ENCODE data around the gene APOL3.

APOL3 gene

GRCh38 chr22:36194971-36195370, 34.4 kb upstream of the APOL3 start:
- no peak for TF ChIP-seq GATA3 (IDR thresholded peaks at IDR 0.05; ENCODE audit: low read depth, low read length)
- TF ChIP-seq GATA2 (IDR thresholded peaks at IDR 0.05; ENCODE audit: low read depth, low read length), result no peak

GRCh38 chr22:36194385-36194784, 33.8 kb upstream of the APOL3 start:
- no peak for TF ChIP-seq GATA2 (IDR thresholded peaks at IDR 0.05; ENCODE audit: low read depth, low read length)
- no peak for TF ChIP-seq GATA3 (IDR thresholded peaks at IDR 0.05; ENCODE audit: low read depth, low read length)

DNA sequence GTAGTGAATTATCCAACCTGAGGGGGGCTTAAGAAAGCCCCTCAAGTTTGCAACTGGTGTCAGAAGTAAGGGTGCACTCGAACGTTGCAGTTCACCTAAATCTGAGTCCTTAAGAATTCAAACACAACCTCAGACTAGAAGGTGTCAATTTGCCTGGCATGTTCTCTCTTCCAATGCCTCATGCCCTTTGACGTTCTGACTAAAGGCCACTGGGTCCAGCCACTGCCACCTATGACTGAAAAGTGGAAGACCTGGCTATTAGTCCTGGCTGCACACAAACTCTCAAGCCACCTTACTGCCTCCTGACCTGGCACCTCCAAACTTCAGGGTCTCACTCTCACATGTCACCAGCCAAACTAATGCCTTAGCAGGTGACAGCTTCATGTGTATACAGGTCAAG, 33.0 kb upstream of the APOL3 start:
- TF ChIP-seq GATA2 (IDR thresholded peaks at IDR 0.05; ENCODE audit: low read depth, low read length) (no peak), GATA3 (IDR thresholded peaks at IDR 0.05; ENCODE audit: low read depth, low read length) (no peak)

- TF ChIP-seq GATA2 (IDR thresholded peaks at IDR 0.05; ENCODE audit: low read depth, low read length) (no peak), GATA3 (IDR thresholded peaks at IDR 0.05; ENCODE audit: low read depth, low read length) (no peak)
These were observed 32.6 kb upstream of the APOL3 start for GRCh38 chr22:36193171-36193570.

DNA sequence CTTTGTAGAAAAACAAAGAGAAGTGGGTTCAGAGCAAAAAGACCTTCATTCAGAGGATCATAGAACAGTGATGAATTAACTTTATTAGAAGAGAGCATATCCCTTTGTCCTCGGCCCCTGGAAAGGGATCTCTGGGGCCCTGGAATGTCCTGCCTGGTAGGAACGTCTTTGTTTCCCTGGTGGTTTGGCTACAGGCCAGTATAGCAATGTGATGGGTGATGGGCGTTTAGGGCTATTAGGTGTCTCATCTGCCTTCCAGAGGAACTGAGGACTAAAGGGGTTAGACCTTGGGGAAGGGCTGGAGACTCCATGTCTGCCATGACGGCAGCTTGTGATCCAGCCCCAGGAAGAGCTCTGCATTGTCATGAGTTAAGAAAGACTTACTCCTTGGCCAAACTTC, 32.0 kb upstream of the APOL3 start:
- TF ChIP-seq GATA2 (IDR thresholded peaks at IDR 0.05; ENCODE audit: low read depth, low read length), result no peak
- TF ChIP-seq GATA3 (IDR thresholded peaks at IDR 0.05; ENCODE audit: low read depth, low read length), result no peak

DNA sequence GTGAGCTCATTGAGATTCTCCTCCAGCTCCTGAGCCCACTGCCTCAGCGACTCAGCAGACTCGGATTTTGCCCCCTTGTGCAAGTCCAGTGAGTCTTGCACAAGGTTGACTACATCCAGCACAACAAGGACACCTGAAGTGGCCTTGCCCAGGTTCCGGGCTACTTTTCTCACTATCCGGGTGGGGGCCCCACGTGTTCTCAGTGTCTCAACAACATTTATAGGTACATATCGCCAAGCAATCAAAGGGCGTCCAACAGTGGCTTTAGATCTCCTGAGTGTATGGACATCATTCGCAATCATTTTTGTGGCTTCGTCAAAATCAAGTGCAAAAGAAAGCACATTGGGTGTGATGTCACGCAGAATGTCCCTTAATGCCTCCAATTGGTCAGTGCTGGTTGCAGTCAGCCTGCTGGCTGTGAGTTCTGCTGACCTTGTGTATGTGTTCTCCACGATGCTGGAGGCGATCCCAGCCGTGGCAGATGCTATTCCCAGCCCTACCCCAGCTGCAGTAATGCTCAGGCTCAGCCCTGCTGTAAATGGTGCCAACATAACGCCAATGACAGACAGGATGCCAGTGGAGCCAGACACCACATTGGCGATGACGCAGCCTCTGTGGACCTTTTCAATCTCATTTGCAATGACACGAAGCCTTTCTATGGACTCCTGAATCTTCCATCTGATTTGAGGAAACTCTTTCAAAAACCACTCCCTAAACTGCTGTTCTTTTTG, 30.7 kb upstream of the APOL3 start:
- TF ChIP-seq GATA3 (IDR thresholded peaks at IDR 0.05; ENCODE audit: low read depth, low read length) (no peak), GATA2 (IDR thresholded peaks at IDR 0.05; ENCODE audit: low read depth, low read length) (no peak)

GRCh38 chr22:36185828-36186624, 25.5 kb upstream of the APOL3 start:
- TF ChIP-seq GATA2 (IDR thresholded peaks at IDR 0.05; ENCODE audit: low read depth, low read length) (no peak), GATA3 (IDR thresholded peaks at IDR 0.05; ENCODE audit: low read depth, low read length) (no peak)

GRCh38 chr22:36184433-36185025, 24.0 kb upstream of the APOL3 start:
- TF ChIP-seq GATA3 (IDR thresholded peaks at IDR 0.05; ENCODE audit: low read depth, low read length), result no peak
- TF ChIP-seq GATA2 (IDR thresholded peaks at IDR 0.05; ENCODE audit: low read depth, low read length), result no peak

DNA sequence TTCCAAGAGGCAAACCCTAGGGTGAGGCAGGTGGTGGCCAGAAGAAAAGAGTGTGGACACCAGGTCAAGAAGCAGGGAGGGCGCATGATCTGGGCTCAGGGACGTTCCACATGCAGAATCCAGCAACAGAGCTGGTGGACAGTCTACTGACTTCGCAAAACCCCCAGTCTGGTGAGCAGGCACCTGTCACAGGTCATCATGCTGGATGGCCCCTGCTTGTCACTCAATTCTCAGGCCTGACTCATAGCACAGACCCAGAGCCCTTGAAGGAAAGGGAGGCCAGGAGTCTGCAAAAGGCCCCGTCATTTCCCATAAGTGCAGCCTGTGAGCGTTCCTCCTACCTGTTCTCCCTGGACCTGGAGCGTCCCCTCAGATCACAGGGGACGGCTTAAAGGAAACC, 22.9 kb upstream of the APOL3 start:
- TF ChIP-seq GATA2 (IDR thresholded peaks at IDR 0.05; ENCODE audit: low read depth, low read length) (no peak), GATA3 (IDR thresholded peaks at IDR 0.05; ENCODE audit: low read depth, low read length) (no peak)

DNA sequence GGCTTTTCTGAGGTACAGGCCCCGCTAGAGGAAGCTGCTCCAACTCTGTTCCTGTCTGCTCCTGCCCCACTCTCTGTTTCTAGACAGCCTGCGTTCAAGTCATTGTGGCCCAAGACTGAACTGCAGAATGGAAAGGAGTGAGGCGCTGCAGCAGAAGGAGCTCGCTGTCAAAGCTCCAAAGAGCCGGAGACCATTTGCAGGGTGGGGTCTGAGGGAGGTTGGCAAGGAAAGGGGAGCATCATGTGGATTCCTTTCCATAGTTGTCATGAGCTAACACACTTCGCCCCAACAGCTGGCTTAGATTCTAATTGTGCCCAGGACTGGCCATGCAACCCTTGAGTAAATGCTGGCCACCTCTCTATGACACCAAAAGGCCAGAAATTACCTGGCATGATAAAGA, 22.3 kb upstream of the APOL3 start:
- TF ChIP-seq GATA3 (IDR thresholded peaks at IDR 0.05; ENCODE audit: low read depth, low read length), result no peak
- no peak for TF ChIP-seq GATA2 (IDR thresholded peaks at IDR 0.05; ENCODE audit: low read depth, low read length)

DNA sequence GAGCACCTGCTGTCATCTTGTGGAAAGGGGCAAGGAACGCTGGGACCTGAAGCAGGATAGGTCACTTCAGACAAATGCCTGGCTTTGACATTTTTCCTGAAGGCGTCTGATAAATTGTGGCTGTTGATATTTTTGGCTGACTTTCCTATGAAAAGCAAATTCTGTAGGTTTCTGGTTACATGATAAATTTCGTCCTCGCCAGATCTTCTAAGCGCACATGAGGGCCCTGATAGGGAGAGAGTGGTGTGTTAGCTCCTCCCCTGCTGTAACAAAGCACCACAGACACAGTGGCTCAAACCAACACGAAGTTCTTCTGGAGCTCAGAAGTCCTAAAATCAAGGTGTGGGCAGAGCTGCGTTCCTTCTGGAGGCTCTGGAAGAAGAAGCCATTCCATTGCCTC, 21.5 kb upstream of the APOL3 start:
- no peak for TF ChIP-seq GATA3 (IDR thresholded peaks at IDR 0.05; ENCODE audit: low read depth, low read length)
- TF ChIP-seq GATA2 (IDR thresholded peaks at IDR 0.05; ENCODE audit: low read depth, low read length), result no peak

GRCh38 chr22:36180928-36181327, 20.4 kb upstream of the APOL3 start:
- no peak for TF ChIP-seq GATA3 (IDR thresholded peaks at IDR 0.05; ENCODE audit: low read depth, low read length)
- no peak for TF ChIP-seq GATA2 (IDR thresholded peaks at IDR 0.05; ENCODE audit: low read depth, low read length)

GRCh38 chr22:36180038-36180880, 19.7 kb upstream of the APOL3 start:
- TF ChIP-seq GATA2 (IDR thresholded peaks at IDR 0.05; ENCODE audit: low read depth, low read length) (no peak), GATA3 (IDR thresholded peaks at IDR 0.05; ENCODE audit: low read depth, low read length) (no peak)

GRCh38 chr22:36177160-36177559, 16.6 kb upstream of the APOL3 start:
- TF ChIP-seq GATA2 (IDR thresholded peaks at IDR 0.05; ENCODE audit: low read depth, low read length) (no peak), GATA3 (IDR thresholded peaks at IDR 0.05; ENCODE audit: low read depth, low read length) (no peak)

Data from SH-SY5Y (cell line).